Esophagus mucosa (tissue), 1 donor: ENCODE measurements around the gene ZNF597. TPM values are rescaled to one million over a fixed set of nuclear protein-coding genes. Genes with fewer than 3 reads are reported as not detected.
A peak's percentile ranks its signal among the peaks of the same experiment; 100 is the strongest.

ENCODE experiments used
- ATAC-seq: fragments of 200-7000 bp; cut with Tn5 transposase; one replicate; pipeline ENCODE4 v1.9.1; 2020
- total RNA-seq: library from RNA; stranded (reverse); gene quantifications from one replicate; pipeline ENCODE4 v1.2.4, GENCODE V29; 2023
- donor health status: DM: yes; HTN: yes; CAD: no.

ZNF597 gene
- total RNA-seq, 1 donor from 2014 or later: 1.00 TPM

- no peak for ATAC-seq
These were observed 11.4 kb upstream of the ZNF597 start for GRCh38 chr16:3454631-3455147.

- no peak for ATAC-seq
These were observed 10.8 kb upstream of the ZNF597 start for GRCh38 chr16:3454093-3454492.

GRCh38 chr16:3444032-3444388 is 706 bp upstream of the ZNF597 start:
- peak; percentile 83 for ATAC-seq

GRCh38 chr16:3439637-3440036 is 3.7 kb downstream of the ZNF597 start:
- no peak for ATAC-seq

- ATAC-seq: no peak
These were observed 8.9 kb downstream of the ZNF597 start for GRCh38 chr16:3434373-3434772.

GRCh38 chr16:3431779-3432219 is 11.5 kb downstream of the ZNF597 start:
- peak; percentile 49 for ATAC-seq

GRCh38 chr16:3413730-3414379 is 29.4 kb downstream of the ZNF597 start:
- no peak for ATAC-seq

- no peak for ATAC-seq
These were observed 34.6 kb downstream of the ZNF597 start for GRCh38 chr16:3408561-3409197.

- ATAC-seq: no peak
These were observed 41.4 kb downstream of the ZNF597 start for GRCh38 chr16:3401719-3402397.

- peak; percentile 100 for ATAC-seq
These were observed 42.3 kb downstream of the ZNF597 start, which contains the start of the genes ZNF174 and ZSCAN32 for GRCh38 chr16:3400779-3401688. Gene ZNF174, plus strand, starts transcription at chr16:3401215. Its CDS starts 790 bp downstream, at chr16:3402005. Gene ZSCAN32, minus strand, starts transcription at chr16:3401004. Its CDS starts 3,447 bp downstream, at chr16:3397557.

GRCh38 chr16:3400446-3400778 is 42.9 kb downstream of the ZNF597 start:
- ATAC-seq: no peak

- ATAC-seq: no peak
These were observed 53.5 kb downstream of the ZNF597 start for GRCh38 chr16:3389663-3390338.

- ATAC-seq: no peak
These were observed 55.0 kb downstream of the ZNF597 start for GRCh38 chr16:3388325-3388724.

GRCh38 chr16:3383045-3383448 is 60.3 kb downstream of the ZNF597 start:
- no peak for ATAC-seq

Other genes with a start within 250 kb of the ZNF597 start
- 4.1 TPM for gene ZNF200, start 208.3 kb downstream of the ZNF597 start, total RNA-seq
- gene MEFV, start 186.9 kb downstream of the ZNF597 start, total RNA-seq: 0.52 TPM
- gene ZNF263, start 160.0 kb downstream of the ZNF597 start, total RNA-seq: 9.3 TPM
- gene TIGD7, start 138.1 kb downstream of the ZNF597 start, total RNA-seq: 1.1 TPM
- gene ZNF75A, start 138.0 kb downstream of the ZNF597 start, total RNA-seq: 10.4 TPM
- gene OR2C1, start 87.6 kb downstream of the ZNF597 start, total RNA-seq: not detected
- gene ZSCAN32, start 42.5 kb downstream of the ZNF597 start, total RNA-seq: 5.8 TPM
- 4.0 TPM for gene ZNF174, start 42.3 kb downstream of the ZNF597 start, total RNA-seq
- gene NAA60, start 176 bp upstream of the ZNF597 start, total RNA-seq: 24.5 TPM
- not detected for gene C16orf90, start 52.0 kb upstream of the ZNF597 start, total RNA-seq
- 8.0 TPM for gene CLUAP1, start 57.5 kb upstream of the ZNF597 start, total RNA-seq
- 0.48 TPM for gene NLRC3, start 133.9 kb upstream of the ZNF597 start, total RNA-seq
- gene SLX4, start 168.1 kb upstream of the ZNF597 start, total RNA-seq: 4.0 TPM
- gene DNASE1, start 211.2 kb upstream of the ZNF597 start, total RNA-seq: 7.9 TPM